NT2/D1 (cell line): ENCODE results near the gene DCAF12.

Experiments used
- SUZ12 ChIP-seq: IDR thresholded peaks from 2 replicates; pipeline ENCODE4 v1.6.1; 2011; ENCODE audit not compliant: insufficient read length, insufficient read depth; ENCODE audit errors: extremely low read depth
- YY1 ChIP-seq: IDR thresholded peaks from 2 replicates; pipeline ENCODE4 v1.6.1; 2011; ENCODE audit not compliant: insufficient read length, insufficient read depth
- ZNF274 ChIP-seq: IDR thresholded peaks from 2 replicates; pipeline ENCODE4 v1.6.1; 2011; ENCODE audit warnings: mild to moderate bottlenecking, low read depth, low read length

DNA sequence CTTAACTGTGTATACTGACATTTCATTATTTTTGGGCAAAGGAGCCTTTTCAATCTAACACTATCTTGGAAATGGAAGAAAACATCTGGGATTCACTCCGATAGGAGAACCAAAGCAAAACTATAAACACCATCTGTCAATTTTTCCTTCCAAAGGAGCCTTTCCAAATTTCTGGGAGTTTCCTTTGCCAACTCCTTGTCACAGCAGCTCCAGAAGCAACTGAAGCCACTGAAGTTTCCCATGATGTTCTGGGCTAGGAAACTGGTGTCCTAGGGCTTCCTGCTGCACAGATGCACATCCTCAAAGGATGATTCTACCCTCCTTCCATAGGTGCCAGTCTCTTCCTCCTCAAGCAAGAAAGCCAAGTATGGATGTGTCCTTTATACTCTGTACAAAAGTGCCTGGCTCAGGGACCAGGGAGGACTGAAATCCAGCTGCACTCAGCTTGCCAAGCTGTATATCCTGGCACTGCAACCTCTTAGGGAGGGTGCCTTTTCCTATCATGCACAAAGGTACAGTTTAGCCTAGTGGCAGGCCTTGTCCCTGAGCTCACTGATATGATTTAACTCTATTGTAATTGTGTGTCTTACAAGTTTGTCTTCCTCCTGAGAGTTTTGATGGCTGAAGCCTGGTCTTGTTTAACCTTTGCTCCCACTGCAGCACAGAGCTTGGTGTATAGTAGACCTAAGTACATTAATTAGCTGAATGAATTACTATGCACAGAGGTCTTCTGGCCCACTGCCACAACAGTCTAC is 43.9 kb upstream of the DCAF12 start:
- TF ChIP-seq ZNF274 (no peak), SUZ12 (no peak), YY1 (no peak)
